ENCODE data around the gene BANF1.

BANF1 gene

GRCh38 chr11:66001942-66002647, at the start of gene BANF1, which contains the start of gene EIF1AD:
Gene BANF1, plus strand, starts transcription at chr11:66002503. Its CDS starts 748 bp downstream, at chr11:66003251.
Gene EIF1AD, minus strand, starts transcription at chr11:66002157. Its CDS starts 1,768 bp downstream, at chr11:66000389.
- no peak for TF ChIP-seq ZFP3 (CRISPR knock-in tag; IDR thresholded peaks at IDR 0.05)
- TF ChIP-seq ISL1 (CRISPR knock-in tag; IDR thresholded peaks at IDR 0.05): no peak
- TF ChIP-seq SNAI2 (CRISPR knock-in tag; IDR thresholded peaks at IDR 0.05): no peak
- no peak for TF ChIP-seq ZNF8 (CRISPR knock-in tag; IDR thresholded peaks at IDR 0.05)
- TF ChIP-seq, protein P1, sequence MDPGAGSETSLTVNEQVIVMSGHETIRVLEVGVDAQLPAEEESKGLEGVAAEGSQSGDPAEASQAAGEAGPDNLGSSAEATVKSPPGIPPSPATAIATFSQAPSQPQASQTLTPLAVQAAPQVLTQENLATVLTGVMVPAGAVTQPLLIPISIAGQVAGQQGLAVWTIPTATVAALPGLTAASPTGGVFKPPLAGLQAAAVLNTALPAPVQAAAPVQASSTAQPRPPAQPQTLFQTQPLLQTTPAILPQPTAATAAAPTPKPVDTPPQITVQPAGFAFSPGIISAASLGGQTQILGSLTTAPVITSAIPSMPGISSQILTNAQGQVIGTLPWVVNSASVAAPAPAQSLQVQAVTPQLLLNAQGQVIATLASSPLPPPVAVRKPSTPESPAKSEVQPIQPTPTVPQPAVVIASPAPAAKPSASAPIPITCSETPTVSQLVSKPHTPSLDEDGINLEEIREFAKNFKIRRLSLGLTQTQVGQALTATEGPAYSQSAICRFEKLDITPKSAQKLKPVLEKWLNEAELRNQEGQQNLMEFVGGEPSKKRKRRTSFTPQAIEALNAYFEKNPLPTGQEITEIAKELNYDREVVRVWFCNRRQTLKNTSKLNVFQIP (CRISPR knock-in tag; IDR thresholded peaks at IDR 0.05; ENCODE audit: borderline replicate concordance, low read depth): no peak; the same call in 1 of the 2 replicates
- no peak for TF ChIP-seq GLIS3 (CRISPR knock-in tag; IDR thresholded peaks at IDR 0.05)
- no peak for TF ChIP-seq ARNTL (CRISPR knock-in tag; IDR thresholded peaks at IDR 0.05; ENCODE audit: borderline replicate concordance, low read depth)
- no peak for TF ChIP-seq OSR1 (CRISPR knock-in tag; IDR thresholded peaks at IDR 0.05)
- no peak for TF ChIP-seq BACH2 (CRISPR knock-in tag; IDR thresholded peaks at IDR 0.05; ENCODE audit: borderline replicate concordance)
- no peak for TF ChIP-seq ZNF565 (CRISPR knock-in tag; conservative IDR thresholded peaks at IDR 0.05; ENCODE audit: low read depth)
- TF ChIP-seq, protein P2, sequence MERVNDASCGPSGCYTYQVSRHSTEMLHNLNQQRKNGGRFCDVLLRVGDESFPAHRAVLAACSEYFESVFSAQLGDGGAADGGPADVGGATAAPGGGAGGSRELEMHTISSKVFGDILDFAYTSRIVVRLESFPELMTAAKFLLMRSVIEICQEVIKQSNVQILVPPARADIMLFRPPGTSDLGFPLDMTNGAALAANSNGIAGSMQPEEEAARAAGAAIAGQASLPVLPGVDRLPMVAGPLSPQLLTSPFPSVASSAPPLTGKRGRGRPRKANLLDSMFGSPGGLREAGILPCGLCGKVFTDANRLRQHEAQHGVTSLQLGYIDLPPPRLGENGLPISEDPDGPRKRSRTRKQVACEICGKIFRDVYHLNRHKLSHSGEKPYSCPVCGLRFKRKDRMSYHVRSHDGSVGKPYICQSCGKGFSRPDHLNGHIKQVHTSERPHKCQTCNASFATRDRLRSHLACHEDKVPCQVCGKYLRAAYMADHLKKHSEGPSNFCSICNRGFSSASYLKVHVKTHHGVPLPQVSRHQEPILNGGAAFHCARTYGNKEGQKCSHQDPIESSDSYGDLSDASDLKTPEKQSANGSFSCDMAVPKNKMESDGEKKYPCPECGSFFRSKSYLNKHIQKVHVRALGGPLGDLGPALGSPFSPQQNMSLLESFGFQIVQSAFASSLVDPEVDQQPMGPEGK (CRISPR knock-in tag; IDR thresholded peaks at IDR 0.05; ENCODE audit: borderline replicate concordance): no peak
- no peak for TF ChIP-seq CSDC2 (CRISPR knock-in tag; IDR thresholded peaks at IDR 0.05)
- TF ChIP-seq, protein P3, sequence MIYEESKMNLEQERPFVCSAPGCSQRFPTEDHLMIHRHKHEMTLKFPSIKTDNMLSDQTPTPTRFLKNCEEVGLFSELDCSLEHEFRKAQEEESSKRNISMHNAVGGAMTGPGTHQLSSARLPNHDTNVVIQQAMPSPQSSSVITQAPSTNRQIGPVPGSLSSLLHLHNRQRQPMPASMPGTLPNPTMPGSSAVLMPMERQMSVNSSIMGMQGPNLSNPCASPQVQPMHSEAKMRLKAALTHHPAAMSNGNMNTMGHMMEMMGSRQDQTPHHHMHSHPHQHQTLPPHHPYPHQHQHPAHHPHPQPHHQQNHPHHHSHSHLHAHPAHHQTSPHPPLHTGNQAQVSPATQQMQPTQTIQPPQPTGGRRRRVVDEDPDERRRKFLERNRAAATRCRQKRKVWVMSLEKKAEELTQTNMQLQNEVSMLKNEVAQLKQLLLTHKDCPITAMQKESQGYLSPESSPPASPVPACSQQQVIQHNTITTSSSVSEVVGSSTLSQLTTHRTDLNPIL (CRISPR knock-in tag; IDR thresholded peaks at IDR 0.05; ENCODE audit: low read depth): no peak
- no peak for TF ChIP-seq ZC3H10 (CRISPR knock-in tag; IDR thresholded peaks at IDR 0.05)

DNA sequence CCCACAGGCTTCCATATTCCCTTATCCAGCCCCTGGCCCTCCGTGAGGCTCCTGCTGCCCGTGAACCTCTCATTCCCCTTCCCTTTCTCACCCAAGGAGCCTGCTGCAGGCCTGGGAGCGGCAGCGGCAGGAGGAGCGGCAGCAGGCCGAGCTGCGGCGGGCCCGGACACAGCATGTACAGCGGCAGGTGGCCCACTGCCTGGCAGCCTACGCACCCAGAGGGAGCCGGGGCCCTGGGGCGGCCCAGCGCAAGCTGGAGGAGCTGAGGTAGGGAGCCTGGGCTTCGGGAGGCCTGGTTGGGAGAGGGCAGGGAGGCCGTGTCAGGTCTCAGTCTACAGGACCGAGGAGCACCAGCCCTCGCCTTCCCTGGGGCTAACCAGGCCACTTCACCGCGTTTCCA, 48.8 kb upstream of the BANF1 start:
- no peak for ATAC-seq
- TF ChIP-seq TOX (CRISPR knock-in tag; IDR thresholded peaks at IDR 0.05; ENCODE audit: borderline replicate concordance) (no peak), SNAI2 (CRISPR knock-in tag; IDR thresholded peaks at IDR 0.05) (no peak), ZNF565 (CRISPR knock-in tag; conservative IDR thresholded peaks at IDR 0.05; ENCODE audit: low read depth) (no peak), ZNF8 (CRISPR knock-in tag; IDR thresholded peaks at IDR 0.05) (no peak), ZFP30 (CRISPR knock-in tag; IDR thresholded peaks at IDR 0.05) (no peak)
- TF ChIP-seq, protein P4, sequence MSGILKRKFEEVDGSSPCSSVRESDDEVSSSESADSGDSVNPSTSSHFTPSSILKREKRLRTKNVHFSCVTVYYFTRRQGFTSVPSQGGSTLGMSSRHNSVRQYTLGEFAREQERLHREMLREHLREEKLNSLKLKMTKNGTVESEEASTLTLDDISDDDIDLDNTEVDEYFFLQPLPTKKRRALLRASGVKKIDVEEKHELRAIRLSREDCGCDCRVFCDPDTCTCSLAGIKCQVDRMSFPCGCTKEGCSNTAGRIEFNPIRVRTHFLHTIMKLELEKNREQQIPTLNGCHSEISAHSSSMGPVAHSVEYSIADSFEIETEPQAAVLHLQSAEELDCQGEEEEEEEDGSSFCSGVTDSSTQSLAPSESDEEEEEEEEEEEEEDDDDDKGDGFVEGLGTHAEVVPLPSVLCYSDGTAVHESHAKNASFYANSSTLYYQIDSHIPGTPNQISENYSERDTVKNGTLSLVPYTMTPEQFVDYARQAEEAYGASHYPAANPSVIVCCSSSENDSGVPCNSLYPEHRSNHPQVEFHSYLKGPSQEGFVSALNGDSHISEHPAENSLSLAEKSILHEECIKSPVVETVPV (CRISPR knock-in tag; IDR thresholded peaks at IDR 0.05): no peak

More at GRCh38 chr11:66001942-66002647, at the start of gene BANF1, which contains the start of gene EIF1AD:
- peak; percentile 93 for ATAC-seq

- TF ChIP-seq, protein P4 (CRISPR knock-in tag; IDR thresholded peaks at IDR 0.05): no peak
- TF ChIP-seq ZNF565 (CRISPR knock-in tag; conservative IDR thresholded peaks at IDR 0.05; ENCODE audit: low read depth) (no peak), OSR1 (CRISPR knock-in tag; IDR thresholded peaks at IDR 0.05) (no peak), ZFP3 (CRISPR knock-in tag; IDR thresholded peaks at IDR 0.05) (no peak), BACH2 (CRISPR knock-in tag; IDR thresholded peaks at IDR 0.05; ENCODE audit: borderline replicate concordance) (no peak), ZNF70 (CRISPR knock-in tag; IDR thresholded peaks at IDR 0.05) (no peak), SNAI2 (CRISPR knock-in tag; IDR thresholded peaks at IDR 0.05) (no peak), ZFP30 (CRISPR knock-in tag; IDR thresholded peaks at IDR 0.05) (no peak), ESRRG (CRISPR knock-in tag; IDR thresholded peaks at IDR 0.05) (no peak), ISL1 (CRISPR knock-in tag; IDR thresholded peaks at IDR 0.05) (no peak), ARNTL (CRISPR knock-in tag; IDR thresholded peaks at IDR 0.05; ENCODE audit: borderline replicate concordance, low read depth) (no peak)
- TF ChIP-seq, protein P1 (CRISPR knock-in tag; IDR thresholded peaks at IDR 0.05; ENCODE audit: borderline replicate concordance, low read depth): no peak
- TF ChIP-seq, protein P2 (CRISPR knock-in tag; IDR thresholded peaks at IDR 0.05; ENCODE audit: borderline replicate concordance): no peak
- ATAC-seq: no peak
These were observed 47.5 kb upstream of the BANF1 start for GRCh38 chr11:65954771-65955170.
